HCT116 (cell line): ENCODE results near the gene IL18. TPM values are rescaled to one million over a fixed set of nuclear protein-coding genes. Genes with fewer than 3 reads are reported as not detected.

Experiments used
- ATAC-seq: fragments of 200-7000 bp; cut with Tn5 transposase; 2 replicates; pipeline ENCODE4 v1.9.1; 2020; ENCODE audit warnings: mild to moderate bottlenecking, moderate library complexity
- BruUV-seq: library from RNA; stranded (reverse); fragments of 400-500 nt; replicated peaks from 2 replicates; lab custom pipeline; 2021; lab: Mats Ljungman, UMichigan
- CTCF ChIA-PET: fragments of 300-600 bp; sonication (Branson Sonifier 250); formaldehyde crosslinking; loops from one replicate; lab custom pipeline; 2021; ENCODE audit warnings: antibody characterized with exemption; lab: Charles Lee
- POLR2A ChIA-PET: fragments of 300-600, 350-600 bp; sonication (Branson Sonifier 250); formaldehyde crosslinking; loops from one replicate; lab custom pipeline; 2021; ENCODE audit warnings: antibody characterized with exemption; lab: Charles Lee
- RAD21 ChIA-PET, 2 experiments: fragments of 300-600 bp; sonication (Branson Sonifier 250); formaldehyde crosslinking; loops; one replicate each; lab custom pipeline; 2023; ENCODE audit warnings: low total read pairs in 2 of 2; ENCODE audit not compliant: uncharacterized antibody in 2 of 2, unreplicated experiment in 2 of 2, low non-redundant PET in 1 of 2; lab: Charles Lee
- DNase-seq: peaks from one replicate; pipeline ENCODE4 v3.0.0-alpha.2; 2010; ENCODE audit warnings: low read depth, low spot score
- H2AFZ ChIP-seq: fragments of 200-600 bp; shearing (Covaris generic), sonication (generic); 2 replicates; pipeline ENCODE4 v1.6.1; 2017; ENCODE audit warnings: low read depth, mixed run types, mixed read lengths, antibody characterized with exemption, low read length; ENCODE audit not compliant: poor library complexity, severe bottlenecking
- H3K27ac ChIP-seq: 2 replicates; pipeline ENCODE4 v1.5.1; 2012; ENCODE audit warnings: low read depth, low read length
- H3K27me3 ChIP-seq: fragments of 200-600 bp; sonication (generic); 2 replicates; pipeline ENCODE4 v1.6.1; 2016; ENCODE audit warnings: mixed run types, low read length, mixed read lengths; ENCODE audit not compliant: insufficient read depth
- H3K36me3 ChIP-seq, 2 experiments: fragments of 200-500 bp in 1 of 2; fragments of 200-600 bp in 1 of 2; sonication (Bioruptor generic) in 1 of 2; sonication (generic) in 1 of 2; 2 replicates each; pipeline versions ENCODE4 v1.5.1 to v1.6.1; 2014 to 2016; ENCODE audit warnings: low read length in 2 of 2, inconsistent platforms in 1 of 2, mixed read lengths in 1 of 2, mixed run types in 1 of 2; ENCODE audit not compliant: insufficient read depth in 2 of 2, control insufficient read depth in 1 of 2
- H3K4me1 ChIP-seq, 2 experiments: fragments of 200-600 bp in 1 of 2; sonication (generic) in 1 of 2; 2 replicates each; pipeline versions ENCODE4 v1.5.1 to v1.6.1; 2012 to 2017; ENCODE audit warnings: low read length in 2 of 2, inconsistent platforms in 1 of 2, mild to moderate bottlenecking in 1 of 2, mixed read lengths in 1 of 2, mixed run types in 1 of 2, moderate library complexity in 1 of 2; ENCODE audit not compliant: insufficient read depth in 2 of 2, control insufficient read depth in 1 of 2
- H3K4me2 ChIP-seq: fragments of 200-600 bp; sonication (generic); 2 replicates; pipeline ENCODE4 v1.6.1; 2017; ENCODE audit warnings: mixed run types, low read length, mixed read lengths
- H3K4me3 ChIP-seq, 2 experiments: fragments of 200-600 bp in 1 of 2; sonication (generic) in 1 of 2; replicated peaks in 1 of 2; 2 replicates each; pipeline ENCODE4 v1.5.1; 2011 to 2016; ENCODE audit warnings: low read length in 2 of 2, control low read depth in 1 of 2, low read depth in 1 of 2, mild to moderate bottlenecking in 1 of 2, mixed read lengths in 1 of 2, mixed run types in 1 of 2
- H3K79me2 ChIP-seq: fragments of 200-600 bp; sonication (generic); 2 replicates; pipeline ENCODE4 v1.6.1; 2017; ENCODE audit warnings: mild to moderate bottlenecking, mixed run types, low read length, moderate library complexity, mixed read lengths; ENCODE audit not compliant: insufficient read depth
- H3K9ac ChIP-seq: fragments of 200-600 bp; sonication (generic); 2 replicates; pipeline ENCODE4 v1.6.1; 2016; ENCODE audit warnings: low read length, mixed read lengths
- H3K9me2 ChIP-seq: fragments of 200-600 bp; sonication (generic), shearing (Covaris generic); 2 replicates; pipeline ENCODE4 v1.6.1; 2017; ENCODE audit warnings: mixed run types, mild to moderate bottlenecking, moderate library complexity; ENCODE audit not compliant: insufficient read depth
- H3K9me3 ChIP-seq, 2 experiments: fragments of 200-500 bp in 1 of 2; fragments of 200-600 bp in 1 of 2; sonication (Bioruptor generic) in 1 of 2; sonication (generic) in 1 of 2; 2 replicates each; pipeline ENCODE4 v1.6.1; 2014 to 2017; ENCODE audit warnings: low read length in 2 of 2, mixed read lengths in 2 of 2, inconsistent platforms in 1 of 2, low read depth in 1 of 2, mild to moderate bottlenecking in 1 of 2, mixed run types in 1 of 2, moderate library complexity in 1 of 2; ENCODE audit not compliant: control insufficient read depth in 1 of 2, insufficient read depth in 1 of 2
- H4K20me1 ChIP-seq: fragments of 200-600 bp; sonication (generic), shearing (Covaris generic); 2 replicates; pipeline ENCODE4 v1.6.1; 2017; ENCODE audit warnings: mixed run types, mild to moderate bottlenecking, moderate library complexity; ENCODE audit not compliant: insufficient read depth
- CBX3 ChIP-seq: IDR thresholded peaks from 2 replicates; pipeline ENCODE4 v1.6.1; 2012; ENCODE audit warnings: low read depth
- EZH2 ChIP-seq: fragments of 200-600 bp; sonication (generic); IDR thresholded peaks from 2 replicates; pipeline ENCODE4 v1.6.1; 2017; ENCODE audit warnings: antibody characterized with exemption, mixed run types
- MAX ChIP-seq: IDR thresholded peaks from 2 replicates; pipeline ENCODE4 v1.6.1; 2012
- POLR2A ChIP-seq: IDR thresholded peaks from 2 replicates; pipeline ENCODE4 v1.7.0; 2011; ENCODE audit warnings: borderline replicate concordance; ENCODE audit not compliant: insufficient read depth, insufficient read length; ENCODE audit errors: extremely low read depth
- POLR2AphosphoS5 ChIP-seq: IDR thresholded peaks from 2 replicates; pipeline ENCODE4 v1.6.1; 2011; ENCODE audit warnings: mild to moderate bottlenecking, low read depth, low read length, moderate library complexity
- RAD21 ChIP-seq: IDR thresholded peaks from 2 replicates; pipeline ENCODE4 v1.6.1; 2012; ENCODE audit warnings: low read depth, mild to moderate bottlenecking
- SP1 ChIP-seq: IDR thresholded peaks from 2 replicates; pipeline ENCODE4 v1.6.1; 2012; ENCODE audit warnings: low read depth
- ZFX ChIP-seq: fragments of 450-650 bp; IDR thresholded peaks from 2 replicates; pipeline ENCODE4 v1.6.1; 2017
- ZNF274 ChIP-seq: fragments of 200-500 bp; sonication (Bioruptor generic); IDR thresholded peaks from 2 replicates; pipeline ENCODE4 v1.6.1; 2014; ENCODE audit warnings: mild to moderate bottlenecking, low read depth, low read length, inconsistent platforms
- intact Hi-C: fragments of 100-400 bp; cut with micrococcal nuclease; formaldehyde crosslinking; loops from 2 replicates; pipeline ENCODE4 v1.10.0; 2022
- total RNA-seq: library from RNA; stranded (reverse); gene quantifications from one replicate; pipeline ENCODE4 v1.2.1, GENCODE V29; 2021; ENCODE audit not compliant: unreplicated experiment
- TF ChIP-seq, protein P1 (sequence below): IDR thresholded peaks from 2 replicates; pipeline ENCODE4 v1.6.1; 2012
- TF ChIP-seq, protein P2 (sequence below), 3 experiments: fragments of 200-600 bp in 1 of 3; sonication (generic) in 1 of 3; IDR thresholded peaks in 2 of 3; conservative IDR thresholded peaks in 1 of 3; 2 replicates each; pipeline ENCODE4 v1.5.1; 2012 to 2017; ENCODE audit warnings: low read depth in 2 of 3, low read length in 2 of 3, antibody characterized with exemption in 1 of 3, borderline replicate concordance in 1 of 3, control low read depth in 1 of 3, mild to moderate bottlenecking in 1 of 3, mixed read lengths in 1 of 3, mixed run types in 1 of 3, moderate library complexity in 1 of 3; ENCODE audit not compliant: insufficient read depth in 1 of 3

The IL18 gene
- total RNA-seq, 1 experiment from 2014 or later: 112 TPM

- no peak for DNase-seq
- Histone ChIP-seq H3K27ac (no peak overlapping the region), H3K9me3 (no peaks in the 10 kb centered on the region), H3K36me3 (no peaks in the 10 kb centered on the region)
- POLR2A ChIA-PET: no interaction called here
- BruUV-seq: no TSS peak
- no peak for TF ChIP-seq ZFX
- no peak for TF ChIP-seq EZH2
- TF ChIP-seq, protein P1, sequence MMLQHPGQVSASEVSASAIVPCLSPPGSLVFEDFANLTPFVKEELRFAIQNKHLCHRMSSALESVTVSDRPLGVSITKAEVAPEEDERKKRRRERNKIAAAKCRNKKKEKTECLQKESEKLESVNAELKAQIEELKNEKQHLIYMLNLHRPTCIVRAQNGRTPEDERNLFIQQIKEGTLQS: no peak
- TF ChIP-seq POLR2A: no peak
- no peak for TF ChIP-seq POLR2AphosphoS5
- TF ChIP-seq MAX: no peak
- TF ChIP-seq CBX3: no peak
- no peak for TF ChIP-seq SP1
- TF ChIP-seq RAD21: no peak
- TF ChIP-seq, protein P2, sequence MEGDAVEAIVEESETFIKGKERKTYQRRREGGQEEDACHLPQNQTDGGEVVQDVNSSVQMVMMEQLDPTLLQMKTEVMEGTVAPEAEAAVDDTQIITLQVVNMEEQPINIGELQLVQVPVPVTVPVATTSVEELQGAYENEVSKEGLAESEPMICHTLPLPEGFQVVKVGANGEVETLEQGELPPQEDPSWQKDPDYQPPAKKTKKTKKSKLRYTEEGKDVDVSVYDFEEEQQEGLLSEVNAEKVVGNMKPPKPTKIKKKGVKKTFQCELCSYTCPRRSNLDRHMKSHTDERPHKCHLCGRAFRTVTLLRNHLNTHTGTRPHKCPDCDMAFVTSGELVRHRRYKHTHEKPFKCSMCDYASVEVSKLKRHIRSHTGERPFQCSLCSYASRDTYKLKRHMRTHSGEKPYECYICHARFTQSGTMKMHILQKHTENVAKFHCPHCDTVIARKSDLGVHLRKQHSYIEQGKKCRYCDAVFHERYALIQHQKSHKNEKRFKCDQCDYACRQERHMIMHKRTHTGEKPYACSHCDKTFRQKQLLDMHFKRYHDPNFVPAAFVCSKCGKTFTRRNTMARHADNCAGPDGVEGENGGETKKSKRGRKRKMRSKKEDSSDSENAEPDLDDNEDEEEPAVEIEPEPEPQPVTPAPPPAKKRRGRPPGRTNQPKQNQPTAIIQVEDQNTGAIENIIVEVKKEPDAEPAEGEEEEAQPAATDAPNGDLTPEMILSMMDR (IDR thresholded peaks at IDR 0.05 in 2 of 3, conservative IDR thresholded peaks at IDR 0.05 in 1 of 3; ENCODE audit: borderline replicate concordance in 1 of 3, insufficient read depth in 1 of 3, low read depth in 2 of 3, low read length in 2 of 3): no peak
- TF ChIP-seq ZNF274: no peak
- TF ChIP-seq, all 23 proteins: peak for 0
- no peak for ATAC-seq
- no peaks in the 10 kb centered on the region for H4K20me1 ChIP-seq
- intact Hi-C loops: no loop called here
- H3K4me2 ChIP-seq: no peak overlapping the region
- ChIA-PET CTCF (no interaction called here), RAD21 (no interaction called here)
- no peak overlapping the region for H3K4me3 ChIP-seq
- no peaks in the 10 kb centered on the region for H3K9me2 ChIP-seq
- no peaks in the 10 kb centered on the region for H3K79me2 ChIP-seq
- H2AFZ ChIP-seq: no peak overlapping the region
- H3K4me1 ChIP-seq: peaks cover 2 to 8% of the 10 kb centered on the region in 2 experiments; a peak in 2 of 4 replicates
- no peaks in the 10 kb centered on the region for H3K27me3 ChIP-seq
- no peak overlapping the region for H3K9ac ChIP-seq
Measured at GRCh38 chr11:112211536-112211935, 47.6 kb upstream of the IL18 start.
